Keratinocyte (primary cell): Measurements from ENCODE around the gene PFDN5. TPM values are rescaled to one million over a fixed set of nuclear protein-coding genes. Genes with fewer than 3 reads are reported as not detected.

Experiments
- DNase-seq: peaks from one replicate; pipeline ENCODE4 v3.0.0-alpha.2; 2011; ENCODE audit warnings: low read depth, missing footprints, low spot score
- FAIRE-seq: peaks from 2 replicates; lab custom pipeline; 2011; peaks lifted over from hg19 to GRCh38; lab: Jason Lieb, UNC
- H2AFZ ChIP-seq: 2 replicates; pipeline ENCODE4 v1.6.0; 2012; ENCODE audit warnings: low read length, control low read depth, inconsistent platforms; ENCODE audit not compliant: control insufficient read depth
- H3K27ac ChIP-seq: 2 replicates; pipeline ENCODE4 v1.5.1; 2011; ENCODE audit warnings: low read length; ENCODE audit not compliant: control insufficient read depth, insufficient read depth
- H3K27me3 ChIP-seq: 3 replicates; pipeline ENCODE4 v1.6.0; 2011; ENCODE audit warnings: low read length; ENCODE audit not compliant: control insufficient read depth, insufficient read depth; ENCODE audit errors: extremely low read depth
- H3K36me3 ChIP-seq, 2 experiments: 2 replicates in 1 of 2; 3 replicates in 1 of 2; pipeline ENCODE4 v1.5.1; 2011; ENCODE audit warnings: low read length in 2 of 2, mild to moderate bottlenecking in 1 of 2; ENCODE audit not compliant: control insufficient read depth in 2 of 2, insufficient read depth in 2 of 2; ENCODE audit errors: extremely low read depth in 1 of 2
- H3K4me1 ChIP-seq: 3 replicates; pipeline ENCODE4 v1.5.1; 2011; ENCODE audit warnings: low read length; ENCODE audit not compliant: control insufficient read depth, insufficient read depth; ENCODE audit errors: extremely low read depth
- H3K4me2 ChIP-seq: 3 replicates; pipeline ENCODE4 v1.6.0; 2011; ENCODE audit warnings: low read depth, low read length; ENCODE audit not compliant: control insufficient read depth, insufficient read depth; ENCODE audit errors: extremely low read depth
- H3K4me3 ChIP-seq, 3 experiments: fragments of 200-600 bp in 1 of 3; sonication (generic) in 1 of 3; 2 replicates in 2 of 3; 3 replicates in 1 of 3; pipeline ENCODE4 v1.5.1; 2011 to 2016; ENCODE audit warnings: low read length in 3 of 3, mild to moderate bottlenecking in 3 of 3, control low read depth in 2 of 3, inconsistent platforms in 1 of 3, low read depth in 1 of 3, mixed read lengths in 1 of 3, mixed run types in 1 of 3, moderate library complexity in 1 of 3; ENCODE audit not compliant: control insufficient read depth in 2 of 3, insufficient read depth in 2 of 3; ENCODE audit errors: extremely low read depth in 1 of 3
- H3K79me2 ChIP-seq: 2 replicates; pipeline ENCODE4 v1.6.0; 2012; ENCODE audit warnings: low read length; ENCODE audit not compliant: control insufficient read depth, insufficient read depth
- H3K9ac ChIP-seq: 3 replicates; pipeline ENCODE4 v1.6.0; 2011; ENCODE audit warnings: low read length; ENCODE audit not compliant: control insufficient read depth, insufficient read depth; ENCODE audit errors: extremely low read depth
- H3K9me1 ChIP-seq: 3 replicates; pipeline ENCODE4 v1.6.0; 2011; ENCODE audit warnings: low read length; ENCODE audit not compliant: control insufficient read depth, insufficient read depth; ENCODE audit errors: extremely low read depth
- H3K9me3 ChIP-seq: 2 replicates; pipeline ENCODE4 v1.5.1; 2012; ENCODE audit warnings: low read depth, low read length; ENCODE audit not compliant: control insufficient read depth
- H4K20me1 ChIP-seq: 3 replicates; pipeline ENCODE4 v1.6.0; 2011; ENCODE audit warnings: low read length; ENCODE audit not compliant: control insufficient read depth, insufficient read depth; ENCODE audit errors: extremely low read depth
- EZH2 ChIP-seq: IDR thresholded peaks from one replicate; pipeline ENCODE4 v1.6.1; 2012; ENCODE audit warnings: inconsistent platforms, mild to moderate bottlenecking, low read length, moderate library complexity
- dilution Hi-C: fragments of 300-500 bp; cut with MboI; formaldehyde crosslinking; loops from one replicate; pipeline ENCODE4 v1.7.0; 2020; ENCODE audit warnings: low sequenced_read_pairs; ENCODE audit not compliant: extremely low pct_ligation_motif_present
- polyA plus RNA-seq, 5 experiments: library from polyadenylated mRNA; depleted of rRNA in 3 of 5; stranded (reverse) in 3 of 5; stranded (forward) in 1 of 5; unstranded in 1 of 5; fragments of >200 nt; gene quantifications; 1 replicate in 1 of 5; 2 replicates in 3 of 5; 3 replicates in 1 of 5; pipeline versions ENCODE4 v1.2.1 to v1.2.3, GENCODE V29; 2011 to 2012; ENCODE audit warnings: missing spikeins in 2 of 5, low read depth in 1 of 5, low replicate concordance in 1 of 5
- TF ChIP-seq, protein P1 (sequence below), 3 experiments: IDR thresholded peaks in 1 of 3; conservative IDR thresholded peaks in 1 of 3; optimal IDR thresholded peaks in 1 of 3; 2 replicates in 2 of 3; 3 replicates in 1 of 3; pipeline versions ENCODE3 to v1.5.1; 2011; ENCODE audit warnings: low read length in 3 of 3, mild to moderate bottlenecking in 3 of 3, moderate library complexity in 2 of 3, control low read depth in 1 of 3, inconsistent platforms in 1 of 3; ENCODE audit not compliant: insufficient read depth in 2 of 3; ENCODE audit errors: extremely low read depth in 1 of 3

Gene PFDN5
- polyA plus RNA-seq, 1 donor (not counting 4 experiments of a cell fraction or from before 2014, with no cell fraction given): 659 TPM

DNA sequence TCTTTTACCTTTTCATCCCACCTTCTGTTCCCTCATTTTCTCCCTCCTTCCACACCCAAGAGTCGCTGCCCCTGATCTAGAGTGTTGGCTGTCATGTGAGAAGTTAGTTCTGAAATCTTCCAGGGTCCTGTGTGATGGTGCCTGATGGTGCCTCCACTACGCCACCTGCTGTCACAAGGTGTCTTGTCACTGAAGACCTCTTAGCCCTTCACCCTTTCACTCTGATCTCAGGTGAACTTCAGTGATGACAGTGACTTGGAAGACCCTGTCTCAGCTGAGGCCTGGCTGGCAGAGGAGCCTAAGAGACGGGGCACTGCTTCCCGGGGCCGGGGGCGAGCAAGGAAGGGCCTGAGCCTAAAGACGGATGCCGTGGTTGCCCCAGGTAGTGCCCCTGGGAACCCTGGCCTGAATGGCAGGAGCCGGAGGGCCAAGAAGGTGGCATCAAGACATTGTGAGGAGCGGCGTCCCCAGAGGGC, 7.6 kb upstream of the PFDN5 start:
- DNase-seq: no peak
- H4K20me1 ChIP-seq: no peaks in the 10 kb centered on the region
- no peak overlapping the region for H3K27ac ChIP-seq
- no peak overlapping the region for H2AFZ ChIP-seq
- no peaks in the 10 kb centered on the region for H3K79me2 ChIP-seq
- TF ChIP-seq, protein P1, sequence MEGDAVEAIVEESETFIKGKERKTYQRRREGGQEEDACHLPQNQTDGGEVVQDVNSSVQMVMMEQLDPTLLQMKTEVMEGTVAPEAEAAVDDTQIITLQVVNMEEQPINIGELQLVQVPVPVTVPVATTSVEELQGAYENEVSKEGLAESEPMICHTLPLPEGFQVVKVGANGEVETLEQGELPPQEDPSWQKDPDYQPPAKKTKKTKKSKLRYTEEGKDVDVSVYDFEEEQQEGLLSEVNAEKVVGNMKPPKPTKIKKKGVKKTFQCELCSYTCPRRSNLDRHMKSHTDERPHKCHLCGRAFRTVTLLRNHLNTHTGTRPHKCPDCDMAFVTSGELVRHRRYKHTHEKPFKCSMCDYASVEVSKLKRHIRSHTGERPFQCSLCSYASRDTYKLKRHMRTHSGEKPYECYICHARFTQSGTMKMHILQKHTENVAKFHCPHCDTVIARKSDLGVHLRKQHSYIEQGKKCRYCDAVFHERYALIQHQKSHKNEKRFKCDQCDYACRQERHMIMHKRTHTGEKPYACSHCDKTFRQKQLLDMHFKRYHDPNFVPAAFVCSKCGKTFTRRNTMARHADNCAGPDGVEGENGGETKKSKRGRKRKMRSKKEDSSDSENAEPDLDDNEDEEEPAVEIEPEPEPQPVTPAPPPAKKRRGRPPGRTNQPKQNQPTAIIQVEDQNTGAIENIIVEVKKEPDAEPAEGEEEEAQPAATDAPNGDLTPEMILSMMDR (optimal IDR thresholded peaks at IDR 0.05 in 1 of 3, IDR thresholded peaks at IDR 0.05 in 1 of 3, conservative IDR thresholded peaks at IDR 0.05 in 1 of 3; ENCODE audit: extremely low read depth in 1 of 3, insufficient read depth in 2 of 3, low read length in 3 of 3): peak; percentile 72 to 93 (median 82)
- TF ChIP-seq EZH2: no peak
- H3K9ac ChIP-seq: no peak overlapping the region
- no peak overlapping the region for H3K4me3 ChIP-seq
- no peaks in the 10 kb centered on the region for H3K9me3 ChIP-seq
- no peak overlapping the region for H3K4me2 ChIP-seq
- H3K27me3 ChIP-seq: no peaks in the 10 kb centered on the region
- no peaks in the 10 kb centered on the region for H3K9me1 ChIP-seq
- H3K36me3 ChIP-seq: peaks cover 0 to 46% of the 10 kb centered on the region in 2 experiments
- H3K4me1 ChIP-seq: no peaks in the 10 kb centered on the region
- peak; percentile 39 for FAIRE-seq
- dilution Hi-C loops: no loop called here

- Histone ChIP-seq H4K20me1 (no peaks in the 10 kb centered on the region), H3K79me2 (no peaks in the 10 kb centered on the region), H3K4me1 (no peaks in the 10 kb centered on the region), H3K27me3 (no peaks in the 10 kb centered on the region), H3K36me3 (peaks cover 0 to 46% of the 10 kb centered on the region in 2 experiments), H3K9ac (no peak overlapping the region), H3K27ac (no peak overlapping the region), H2AFZ (no peak overlapping the region), H3K4me3 (no peak overlapping the region), H3K4me2 (no peak overlapping the region), H3K9me1 (no peaks in the 10 kb centered on the region), H3K9me3 (no peaks in the 10 kb centered on the region)
- dilution Hi-C loops: no loop called here
- TF ChIP-seq, protein P1 (optimal IDR thresholded peaks at IDR 0.05 in 1 of 3, IDR thresholded peaks at IDR 0.05 in 1 of 3, conservative IDR thresholded peaks at IDR 0.05 in 1 of 3; ENCODE audit: extremely low read depth in 1 of 3, insufficient read depth in 2 of 3, low read length in 3 of 3): no peak
- TF ChIP-seq EZH2: no peak
- FAIRE-seq (no peak), DNase-seq (no peak)
Measured at GRCh38 chr12:53288322-53288721, 7.0 kb upstream of the PFDN5 start.
